ENCODE results near the gene DNAL1.

The DNAL1 gene

DNA sequence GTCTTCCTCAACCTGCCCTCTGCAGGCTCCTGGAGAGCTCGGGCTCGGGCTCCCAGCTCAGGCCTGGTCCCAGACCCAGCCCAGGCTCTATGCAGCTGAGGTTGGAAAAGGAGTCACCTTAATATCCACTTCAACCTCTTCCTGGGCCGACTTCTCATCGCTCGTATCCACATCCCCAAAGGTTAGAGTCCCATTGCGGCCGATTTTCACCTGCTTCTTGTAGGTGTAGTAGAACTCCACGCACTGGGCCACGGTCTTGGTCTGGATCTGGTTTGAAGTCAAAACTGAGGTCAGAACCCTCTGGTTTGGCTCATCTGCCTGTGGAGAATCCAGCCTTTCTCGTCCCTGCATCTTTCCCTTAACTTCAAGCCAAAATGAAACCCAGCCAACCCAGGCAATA, 77.8 kb downstream of the DNAL1 start:
- TF ChIP-seq, protein P1, sequence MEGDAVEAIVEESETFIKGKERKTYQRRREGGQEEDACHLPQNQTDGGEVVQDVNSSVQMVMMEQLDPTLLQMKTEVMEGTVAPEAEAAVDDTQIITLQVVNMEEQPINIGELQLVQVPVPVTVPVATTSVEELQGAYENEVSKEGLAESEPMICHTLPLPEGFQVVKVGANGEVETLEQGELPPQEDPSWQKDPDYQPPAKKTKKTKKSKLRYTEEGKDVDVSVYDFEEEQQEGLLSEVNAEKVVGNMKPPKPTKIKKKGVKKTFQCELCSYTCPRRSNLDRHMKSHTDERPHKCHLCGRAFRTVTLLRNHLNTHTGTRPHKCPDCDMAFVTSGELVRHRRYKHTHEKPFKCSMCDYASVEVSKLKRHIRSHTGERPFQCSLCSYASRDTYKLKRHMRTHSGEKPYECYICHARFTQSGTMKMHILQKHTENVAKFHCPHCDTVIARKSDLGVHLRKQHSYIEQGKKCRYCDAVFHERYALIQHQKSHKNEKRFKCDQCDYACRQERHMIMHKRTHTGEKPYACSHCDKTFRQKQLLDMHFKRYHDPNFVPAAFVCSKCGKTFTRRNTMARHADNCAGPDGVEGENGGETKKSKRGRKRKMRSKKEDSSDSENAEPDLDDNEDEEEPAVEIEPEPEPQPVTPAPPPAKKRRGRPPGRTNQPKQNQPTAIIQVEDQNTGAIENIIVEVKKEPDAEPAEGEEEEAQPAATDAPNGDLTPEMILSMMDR (conservative IDR thresholded peaks at IDR 0.05; ENCODE audit: low read length): no peak
- no peak for TF ChIP-seq EZH2phosphoT487 (IDR thresholded peaks at IDR 0.05; ENCODE audit: borderline replicate concordance)
- Histone ChIP-seq H3K9me3 (ENCODE audit: insufficient read depth, low read depth, low read length) (no peaks in the 10 kb centered on the region), H3K27me3 (ENCODE audit: insufficient read depth, low read length, poor library complexity, severe bottlenecking) (no peaks in the 10 kb centered on the region), H3K4me3 (ENCODE audit: low read length, poor library complexity, severe bottlenecking) (no peak overlapping the region), H3K9me2 (replicated peaks; ENCODE audit: low read depth, low read length) (no peaks in the 10 kb centered on the region), H3F3A (ENCODE audit: low read depth) (no peaks in the 10 kb centered on the region), H3K9ac (ENCODE audit: low read depth, low read length, poor library complexity, severe bottlenecking) (no peak overlapping the region), H3K4me1 (ENCODE audit: insufficient read depth, low read length, poor library complexity, severe bottlenecking) (no peaks in the 10 kb centered on the region), H3K36me3 (ENCODE audit: insufficient read depth, low read length) (peaks cover 97% of the 10 kb centered on the region; the same call in 1 of the 2 replicates), H2AFZ (ENCODE audit: low read length) (no peak overlapping the region), H3K4me2 (ENCODE audit: low read depth, low read length, poor library complexity, severe bottlenecking) (no peak overlapping the region), H3K79me2 (ENCODE audit: insufficient read depth, low read length) (peaks cover 3% of the 10 kb centered on the region; the same call in 1 of the 2 replicates), H4K20me1 (ENCODE audit: insufficient read depth, low read length, poor library complexity, severe bottlenecking) (peaks cover under 1% of the 10 kb centered on the region)

DNA sequence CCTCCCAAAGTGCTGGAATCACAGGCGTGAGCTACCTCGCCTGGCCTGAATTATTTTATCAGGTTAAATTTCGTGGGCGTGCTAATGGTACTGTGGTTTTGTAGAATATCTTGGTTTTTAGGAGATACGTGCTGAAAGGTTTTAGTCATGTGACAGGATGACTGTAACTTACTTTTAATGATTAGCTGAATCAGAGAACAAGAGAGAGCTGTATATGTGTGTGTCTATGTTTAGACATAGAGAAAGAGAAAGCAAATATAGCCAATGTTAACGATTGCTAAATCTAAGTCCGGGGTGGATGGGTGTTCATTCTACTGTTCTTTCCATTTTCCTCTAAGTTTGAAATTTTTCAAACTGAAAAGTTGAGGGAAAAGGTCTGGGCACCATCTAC, 78.6 kb downstream of the DNAL1 start:
- no peak overlapping the region for H3K9ac ChIP-seq (ENCODE audit: low read depth, low read length, poor library complexity, severe bottlenecking)
- no peaks in the 10 kb centered on the region for H3K9me2 ChIP-seq (replicated peaks; ENCODE audit: low read depth, low read length)
- H3K79me2 ChIP-seq (ENCODE audit: insufficient read depth, low read length): peaks cover 11% of the 10 kb centered on the region; the same call in 1 of the 2 replicates
- H3K4me3 ChIP-seq (ENCODE audit: low read length, poor library complexity, severe bottlenecking): no peak overlapping the region
- H3K9me3 ChIP-seq (ENCODE audit: insufficient read depth, low read depth, low read length): no peaks in the 10 kb centered on the region
- H3K27me3 ChIP-seq (ENCODE audit: insufficient read depth, low read length, poor library complexity, severe bottlenecking): no peaks in the 10 kb centered on the region
- no peaks in the 10 kb centered on the region for H3K4me1 ChIP-seq (ENCODE audit: insufficient read depth, low read length, poor library complexity, severe bottlenecking)
- H2AFZ ChIP-seq (ENCODE audit: low read length): no peak overlapping the region
- no peak for TF ChIP-seq EZH2phosphoT487 (IDR thresholded peaks at IDR 0.05; ENCODE audit: borderline replicate concordance)
- TF ChIP-seq, protein P1 (conservative IDR thresholded peaks at IDR 0.05; ENCODE audit: low read length): no peak
- no peak overlapping the region for H3K4me2 ChIP-seq (ENCODE audit: low read depth, low read length, poor library complexity, severe bottlenecking)
- H4K20me1 ChIP-seq (ENCODE audit: insufficient read depth, low read length, poor library complexity, severe bottlenecking): peaks cover 9% of the 10 kb centered on the region
- peaks cover 97% of the 10 kb centered on the region; the same call in 1 of the 2 replicates for H3K36me3 ChIP-seq (ENCODE audit: insufficient read depth, low read length)
- H3F3A ChIP-seq (ENCODE audit: low read depth): no peaks in the 10 kb centered on the region

DNA sequence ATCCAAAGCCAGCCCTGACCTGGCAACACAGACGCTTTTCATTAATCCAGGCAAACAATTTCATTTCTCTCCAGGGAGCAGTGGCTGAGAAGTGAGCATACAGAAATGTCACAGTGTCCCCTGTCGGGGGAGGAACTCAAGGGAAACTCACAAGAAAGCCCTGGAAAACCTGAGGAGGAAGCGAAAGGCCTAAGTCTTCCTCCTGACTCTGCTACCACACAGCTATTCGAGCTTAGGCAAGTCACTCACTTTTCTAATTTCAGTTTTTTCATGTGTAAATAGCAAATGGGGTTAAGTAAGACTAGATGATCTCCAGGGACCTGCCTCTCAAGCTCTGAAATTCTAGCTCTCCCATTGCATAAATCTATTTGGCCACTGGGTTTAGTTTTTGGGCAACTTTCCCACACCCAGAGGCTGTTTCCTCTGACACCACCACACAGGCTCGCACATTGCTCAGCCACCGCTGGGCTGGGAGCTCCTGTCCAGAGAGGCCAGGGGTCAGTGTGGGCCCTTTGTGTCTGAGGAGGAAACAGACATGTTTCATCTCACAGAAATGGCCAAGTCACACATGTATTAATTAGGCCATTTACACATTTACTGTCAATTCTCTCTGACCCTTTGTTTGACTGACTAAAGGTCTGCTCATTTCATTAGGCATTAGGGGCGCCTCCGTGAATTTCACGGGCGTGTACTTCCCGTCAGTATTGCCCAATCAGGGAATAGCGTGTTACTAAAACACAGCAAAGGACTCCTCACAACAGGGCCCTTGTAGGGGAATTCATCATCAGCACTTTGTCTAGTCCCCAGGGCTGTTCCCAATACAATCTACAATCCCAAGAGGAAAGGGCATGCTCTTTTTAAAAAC, 79.2 kb downstream of the DNAL1 start:
- Histone ChIP-seq H3K4me2 (ENCODE audit: low read depth, low read length, poor library complexity, severe bottlenecking) (no peak overlapping the region), H3K36me3 (ENCODE audit: insufficient read depth, low read length) (peaks cover 98% of the 10 kb centered on the region; the same call in 1 of the 2 replicates), H4K20me1 (ENCODE audit: insufficient read depth, low read length, poor library complexity, severe bottlenecking) (peaks cover 11% of the 10 kb centered on the region), H3K9ac (ENCODE audit: low read depth, low read length, poor library complexity, severe bottlenecking) (no peak overlapping the region), H3K9me2 (replicated peaks; ENCODE audit: low read depth, low read length) (no peaks in the 10 kb centered on the region), H3K4me1 (ENCODE audit: insufficient read depth, low read length, poor library complexity, severe bottlenecking) (no peaks in the 10 kb centered on the region), H3K9me3 (ENCODE audit: insufficient read depth, low read depth, low read length) (no peaks in the 10 kb centered on the region), H3K27me3 (ENCODE audit: insufficient read depth, low read length, poor library complexity, severe bottlenecking) (no peaks in the 10 kb centered on the region), H3F3A (ENCODE audit: low read depth) (no peaks in the 10 kb centered on the region), H3K79me2 (ENCODE audit: insufficient read depth, low read length) (peaks cover 11% of the 10 kb centered on the region; the same call in 1 of the 2 replicates), H3K4me3 (ENCODE audit: low read length, poor library complexity, severe bottlenecking) (no peak overlapping the region), H2AFZ (ENCODE audit: low read length) (no peak overlapping the region)
- no peak for TF ChIP-seq EZH2phosphoT487 (IDR thresholded peaks at IDR 0.05; ENCODE audit: borderline replicate concordance)
- TF ChIP-seq, protein P1 (conservative IDR thresholded peaks at IDR 0.05; ENCODE audit: low read length): no peak
